B cell (primary cell): ENCODE results near the gene UNC13D. TPM values are rescaled to one million over a fixed set of nuclear protein-coding genes. Genes with fewer than 3 reads are reported as not detected.

Experiments used
- ATAC-seq: fragments of 200-7000 bp; cut with Tn5 transposase; one replicate; pipeline ENCODE4 v1.10.0; 2021; ENCODE audit warnings: low read depth, mild to moderate bottlenecking, moderate number of reproducible peaks, moderate library complexity
- CTCF ChIA-PET: fragments of 350-600 bp; sonication (Branson Sonifier 250); formaldehyde crosslinking; loops from one replicate; lab custom pipeline; 2021; ENCODE audit warnings: antibody characterized with exemption, inconsistent platforms; lab: Charles Lee
- POLR2A ChIA-PET: fragments of 350-600 bp; sonication (Branson Sonifier 250); formaldehyde crosslinking; loops from one replicate; lab custom pipeline; 2021; ENCODE audit warnings: antibody characterized with exemption; lab: Charles Lee
- DNase-seq: peaks from one replicate; pipeline ENCODE4 v3.0.0; 2013
- H2AFZ ChIP-seq: 2 replicates; pipeline ENCODE4 v1.6.1; 2012; ENCODE audit warnings: mild to moderate bottlenecking, low read depth, low read length; ENCODE audit not compliant: insufficient read depth, poor library complexity, severe bottlenecking
- H3K27ac ChIP-seq, 2 donors: 1 replicate in 1 of 2; 2 replicates in 1 of 2; pipeline ENCODE4 v1.5.1; 2012 to 2013; ENCODE audit warnings: low read length in 2 of 2, mild to moderate bottlenecking in 2 of 2, moderate library complexity in 1 of 2
- H3K27me3 ChIP-seq, 4 experiments: fragments of 200-600 bp in 1 of 4; sonication (generic) in 1 of 4; replicated peaks in 1 of 4; 1 replicate in 2 of 4; 2 replicates in 2 of 4; pipeline versions ENCODE4 v1.6.1 to v1.7.0; 2013 to 2016; ENCODE audit warnings: low read length in 3 of 4, mild to moderate bottlenecking in 2 of 4, mixed read lengths in 1 of 4, moderate library complexity in 1 of 4; ENCODE audit not compliant: insufficient read depth in 4 of 4, control insufficient read depth in 3 of 4; ENCODE audit errors: control extremely low read depth in 1 of 4
- H3K36me3 ChIP-seq, 2 experiments: replicated peaks in 1 of 2; 1 replicate in 1 of 2; 2 replicates in 1 of 2; pipeline versions ENCODE4 v1.6.1 to v1.7.1; 2013; ENCODE audit warnings: low read length in 1 of 2; ENCODE audit not compliant: insufficient read depth in 2 of 2, control insufficient read depth in 1 of 2; ENCODE audit errors: control extremely low read depth in 1 of 2, extremely low read depth in 1 of 2
- H3K4me1 ChIP-seq, 2 donors: fragments of 200-600 bp in 1 of 2; sonication (generic) in 1 of 2; 1 replicate in 1 of 2; 2 replicates in 1 of 2; pipeline versions ENCODE4 v1.5.1 to v1.6.1; 2013 to 2017; ENCODE audit warnings: low read length in 2 of 2; ENCODE audit not compliant: control insufficient read depth in 2 of 2, insufficient read depth in 2 of 2
- H3K4me2 ChIP-seq: replicated peaks from 2 replicates; pipeline ENCODE3; 2012; ENCODE audit warnings: mild to moderate bottlenecking, low read depth, low read length; ENCODE audit not compliant: poor library complexity, severe bottlenecking
- H3K4me3 ChIP-seq, 5 experiments: fragments of 200-600 bp in 1 of 5; sonication (generic) in 1 of 5; 1 replicate in 3 of 5; 2 replicates in 2 of 5; pipeline versions ENCODE4 v1.5.1 to v1.7.0; 2011 to 2016; ENCODE audit warnings: low read length in 4 of 5, mild to moderate bottlenecking in 4 of 5, low read depth in 2 of 5, control low read depth in 1 of 5, moderate library complexity in 1 of 5; ENCODE audit not compliant: insufficient read depth in 1 of 5; ENCODE audit errors: control extremely low read depth in 1 of 5, extremely low read depth in 1 of 5
- H3K79me2 ChIP-seq: fragments of 200-600 bp; sonication (generic); one replicate; pipeline ENCODE4 v1.6.0; 2016; ENCODE audit warnings: low read length; ENCODE audit not compliant: control insufficient read depth, insufficient read depth
- H3K9ac ChIP-seq: fragments of 200-600 bp; sonication (generic); 2 replicates; pipeline ENCODE4 v1.6.1; 2017; ENCODE audit warnings: mild to moderate bottlenecking, low read length, moderate library complexity
- H3K9me3 ChIP-seq, 3 donors: one replicate each; pipeline versions ENCODE4 v1.6.1 to v1.7.1; 2013; ENCODE audit warnings: low read length in 2 of 3; ENCODE audit not compliant: control insufficient read depth in 2 of 3, insufficient read depth in 1 of 3; ENCODE audit errors: control extremely low read depth in 1 of 3
- H4K20me1 ChIP-seq: 2 replicates; pipeline ENCODE4 v1.6.0; 2012; ENCODE audit warnings: mild to moderate bottlenecking, low read length; ENCODE audit not compliant: insufficient read depth, control insufficient read depth, poor library complexity, severe bottlenecking
- H3K27ac Mint-ChIP-seq: one replicate; pipeline ENCODE4 v1.8.0; 2021; ENCODE audit warnings: mixed read lengths
- H3K27me3 Mint-ChIP-seq: one replicate; pipeline ENCODE4 v1.8.0; 2021; ENCODE audit warnings: mixed read lengths
- H3K4me1 Mint-ChIP-seq: one replicate; pipeline ENCODE4 v1.8.0; 2021; ENCODE audit warnings: mixed read lengths
- H3K4me3 Mint-ChIP-seq: one replicate; pipeline ENCODE4 v1.8.0; 2021; ENCODE audit warnings: mixed read lengths
- H3K9me3 Mint-ChIP-seq: one replicate; pipeline ENCODE4 v1.8.0; 2022; ENCODE audit warnings: mixed read lengths; ENCODE audit not compliant: insufficient read depth
- CTCF ChIP-seq: fragments of 200-600 bp; IDR thresholded peaks from one replicate; pipeline ENCODE4 v1.8.0; 2022; ENCODE audit warnings: antibody characterized with exemption, mild to moderate bottlenecking
- EZH2 ChIP-seq: IDR thresholded peaks from 2 replicates; pipeline ENCODE4 v1.6.1; 2012; ENCODE audit warnings: borderline replicate concordance, low read depth, mild to moderate bottlenecking, moderate library complexity, low read length; ENCODE audit not compliant: insufficient read depth, poor library complexity, severe bottlenecking
- WGBS: methylation state at CpG from one replicate; pipeline ENCODE4 v1.1.5; 2013; ENCODE audit warnings: missing lambda C conversion rate; ENCODE audit not compliant: insufficient coverage; 5-methylcytosine and 5-hydroxymethylcytosine counted together
- intact Hi-C: fragments of 100-400 bp; cut with micrococcal nuclease; formaldehyde crosslinking; loops from one replicate; pipeline ENCODE4 v1.10.0; 2022
- polyA plus RNA-seq: library from polyadenylated mRNA; depleted of rRNA; stranded (reverse); fragments of >200 nt; gene quantifications from 2 replicates; pipeline ENCODE4 v1.2.3, GENCODE V29; 2012
- total RNA-seq, 2 donors: library from RNA; stranded (reverse); fragments of 120-200 nt in 1 of 2; gene quantifications; 1 replicate in 1 of 2; 2 replicates in 1 of 2; pipeline versions ENCODE4 v1.2.3 to v1.2.4, GENCODE V29; 2013 to 2022

UNC13D gene
- total and polyA plus RNA-seq, 2 donors (not counting 1 experiment from before 2014, with no cell fraction given), result 101 to 107 TPM

- H2AFZ ChIP-seq, result no peak overlapping the region
- no peak overlapping the region for H3K4me3 ChIP-seq
- H3K36me3 ChIP-seq, result peaks cover 0 to 58% of the 10 kb centered on the region in 2 experiments
- TF ChIP-seq EZH2 (no peak), CTCF (no peak)
- ChIA-PET CTCF (interaction anchor here (1.1 to 1.4 kb wide), 3 partner anchors 14 to 67 kb away, joined by 3 to 5 read pairs (median 3); partner anchors contain the start of gene GALK1), POLR2A (no interaction called here)
- Mint-ChIP-seq H3K27me3 (no peaks in the 10 kb centered on the region), H3K9me3 (no peaks in the 10 kb centered on the region), H3K4me3 (no peak overlapping the region), H3K27ac (peak overlapping the region; percentile 5), H3K4me1 (peaks cover 18% of the 10 kb centered on the region)
- H3K9me3 ChIP-seq, result no peaks in the 10 kb centered on the region
- H3K4me1 ChIP-seq, result peaks cover 4 to 9% of the 10 kb centered on the region in 2 donors
- H3K27ac ChIP-seq, result peak overlapping the region in 1 of 2 donors; percentile 33
- no peak overlapping the region for H3K9ac ChIP-seq
- no peaks in the 10 kb centered on the region for H4K20me1 ChIP-seq
- no peak for ATAC-seq
- 41% methylated on average over 14 of the region's 20 CpGs for WGBS
- H3K4me2 ChIP-seq, result peak overlapping the region; percentile 14
- intact Hi-C loops, result no loop called here
- no peak for DNase-seq
- H3K27me3 ChIP-seq, result no peaks in the 10 kb centered on the region
- no peaks in the 10 kb centered on the region for H3K79me2 ChIP-seq
These were observed 11.4 kb downstream of the UNC13D start for GRCh38 chr17:75832652-75833400.

GRCh38 chr17:75832164-75832651 lies 12.0 kb downstream of the UNC13D start:
- H2AFZ ChIP-seq, result no peak overlapping the region
- Mint-ChIP-seq H3K27me3 (no peaks in the 10 kb centered on the region), H3K4me1 (peaks cover 23% of the 10 kb centered on the region), H3K9me3 (no peaks in the 10 kb centered on the region), H3K27ac (peak overlapping the region; percentile 63), H3K4me3 (no peak overlapping the region)
- no peaks in the 10 kb centered on the region for H3K9me3 ChIP-seq
- ChIA-PET CTCF (interaction anchor here (1.1 to 1.4 kb wide), 2 partner anchors 15 to 67 kb away, joined by 3 to 5 read pairs; partner anchors contain the start of gene GALK1), POLR2A (interaction anchor here (0.8 kb wide), 1 partner anchor 127 kb away, joined by 14 read pairs; no protein-coding TSS in a partner anchor)
- DNase-seq, result no peak
- no peaks in the 10 kb centered on the region for H3K79me2 ChIP-seq
- no peaks in the 10 kb centered on the region for H3K27me3 ChIP-seq
- peaks cover 0 to 58% of the 10 kb centered on the region in 2 experiments for H3K36me3 ChIP-seq
- ATAC-seq, result no peak
- peaks cover 7 to 16% of the 10 kb centered on the region in 2 donors for H3K4me1 ChIP-seq
- TF ChIP-seq CTCF, result no peak
- no peak for TF ChIP-seq EZH2
- no peak overlapping the region for H3K4me3 ChIP-seq
- H3K4me2 ChIP-seq, result no peak overlapping the region
- 83% methylated on average over 10 of the region's 10 CpGs for WGBS
- intact Hi-C loops, result no loop called here
- peak overlapping the region in 1 of 2 donors; percentile 33 for H3K27ac ChIP-seq
- no peaks in the 10 kb centered on the region for H4K20me1 ChIP-seq
- H3K9ac ChIP-seq, result no peak overlapping the region
